NCI-H446 treated with DMSO at 0.1 percent for 48 hours (cell line): ENCODE results near the gene ADGRG2.
"Not testable (repeated sequence)": the region's sequence is repeated elsewhere in the genome, so short reads cannot be mapped to it uniquely, and the experiment has no call there.

Source experiments
- DNase-seq: peaks from one replicate; lab custom pipeline; 2025; lab: John Stamatoyannopoulos, UW

The ADGRG2 gene

DNA sequence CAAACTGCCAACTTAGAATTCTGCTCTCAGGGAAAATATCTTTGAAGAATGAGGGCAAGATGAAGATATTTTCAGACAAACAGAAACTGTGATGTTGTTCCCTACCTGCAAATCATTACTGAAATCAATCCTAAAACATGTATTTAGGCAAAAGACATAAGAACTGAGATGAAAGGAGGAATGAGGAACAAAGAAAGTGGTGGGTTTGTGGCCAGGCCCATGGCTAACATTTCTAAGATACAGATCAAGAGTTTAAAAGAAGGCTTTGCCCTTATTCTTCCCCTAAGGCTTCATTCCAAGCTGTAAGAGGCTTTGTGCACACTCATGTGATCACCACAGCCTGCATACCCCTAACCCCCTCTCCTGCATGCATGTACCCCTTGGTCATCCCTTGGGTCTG lies 46.5 kb downstream of the ADGRG2 start:
- no peak for DNase-seq

DNA sequence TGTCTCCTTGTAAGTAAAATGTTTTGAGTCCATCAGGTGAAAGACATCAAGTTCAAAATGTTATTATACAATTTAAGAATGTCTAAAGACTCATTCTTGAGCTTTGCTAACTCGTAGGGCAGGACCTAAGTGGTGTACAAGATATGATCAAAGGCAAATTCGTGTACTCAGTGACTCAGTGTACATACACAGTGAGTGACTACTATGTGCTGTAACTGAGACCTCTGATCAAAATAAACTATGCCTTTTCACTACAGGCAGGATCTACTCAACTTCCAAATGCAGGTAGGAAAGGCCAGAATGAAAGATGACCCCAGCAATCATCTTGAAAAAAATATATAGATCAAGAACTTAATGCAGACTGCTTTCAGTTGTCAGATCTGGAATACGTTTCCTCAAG lies 49.9 kb downstream of the ADGRG2 start:
- DNase-seq, result no peak

GRCh38 chrX:19070555-19070994 lies 51.7 kb downstream of the ADGRG2 start:
- DNase-seq, result no peak

DNA sequence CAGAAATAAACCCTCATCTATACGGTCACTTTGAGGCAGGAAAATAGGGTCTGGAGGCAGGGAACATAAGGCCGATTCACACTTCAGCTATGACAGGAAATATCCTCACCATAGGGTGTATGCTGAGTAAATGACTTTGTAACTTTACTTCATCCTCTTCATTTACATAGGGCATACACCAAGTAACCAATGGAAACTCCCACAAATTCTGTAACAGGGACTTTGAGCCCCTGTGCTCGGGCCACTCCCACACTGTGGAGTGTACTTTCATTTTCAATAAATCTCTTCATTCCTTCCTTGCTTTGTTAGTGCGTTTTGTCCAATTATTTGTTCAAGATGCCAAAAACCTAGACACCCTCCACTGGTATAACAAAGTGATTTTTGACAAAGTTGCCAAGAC lies 55.3 kb downstream of the ADGRG2 start:
- DNase-seq, result not testable (repeated sequence)

DNA sequence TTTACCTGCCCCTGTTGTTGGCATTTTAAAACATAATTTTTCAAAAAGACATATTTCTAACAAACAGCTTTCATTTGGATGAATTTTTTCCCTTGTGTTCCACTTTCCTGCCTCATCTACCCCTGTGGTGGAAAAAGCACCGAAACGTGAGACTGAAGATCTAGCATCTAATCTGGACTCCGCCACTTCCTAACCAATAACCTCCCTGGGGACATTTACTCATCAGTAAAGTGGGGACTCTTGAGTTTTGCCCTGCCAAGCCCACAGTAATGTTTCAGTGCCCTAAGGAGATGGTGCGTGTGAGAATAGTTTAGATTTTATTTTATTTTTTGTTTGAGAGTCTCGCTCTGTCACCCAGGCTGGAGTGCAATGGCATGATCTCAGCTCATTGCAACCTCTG lies 56.7 kb downstream of the ADGRG2 start:
- DNase-seq, result no peak

- no peak for DNase-seq
These were observed 58.1 kb downstream of the ADGRG2 start for GRCh38 chrX:19064175-19064574.

DNA sequence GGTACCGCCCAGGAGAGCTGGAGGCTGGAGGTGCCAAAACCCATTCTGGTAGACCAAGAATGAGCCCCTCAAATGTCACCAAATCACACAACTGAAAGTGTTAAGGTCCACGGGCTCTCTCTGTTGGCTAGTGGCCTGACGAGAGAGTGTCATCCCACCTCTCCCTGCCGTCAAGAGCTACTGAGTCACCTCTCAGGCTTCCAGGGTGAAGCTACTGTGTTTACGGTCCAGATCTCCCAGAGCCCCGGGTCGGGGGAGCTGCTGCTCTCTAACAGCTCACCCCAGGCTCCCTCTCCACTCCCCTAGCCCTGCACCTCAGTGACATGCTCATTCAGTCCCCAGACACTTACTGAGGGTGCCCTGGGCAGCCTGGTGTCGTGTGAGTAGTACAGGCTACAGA lies 59.2 kb downstream of the ADGRG2 start:
- DNase-seq, result no peak

DNA sequence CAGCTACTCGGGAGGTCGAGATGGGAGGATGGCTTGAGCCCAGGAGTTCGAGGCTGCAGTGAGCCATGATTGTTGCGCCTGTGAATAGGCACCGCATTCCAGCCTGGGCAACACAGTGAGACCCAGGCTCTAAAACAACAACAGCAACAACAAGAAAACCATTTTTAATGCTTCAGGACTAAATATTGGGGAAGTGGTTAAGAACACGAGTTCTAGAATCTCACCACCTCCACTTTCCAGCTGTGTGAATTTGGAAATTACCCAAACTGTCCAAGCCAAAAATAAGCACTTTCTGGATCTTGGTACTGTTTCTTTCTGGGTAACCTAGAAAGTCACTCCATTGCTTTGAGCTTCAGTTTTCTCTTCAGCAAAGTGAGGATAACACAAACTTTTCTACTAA lies 63.2 kb downstream of the ADGRG2 start:
- DNase-seq, result no peak

DNA sequence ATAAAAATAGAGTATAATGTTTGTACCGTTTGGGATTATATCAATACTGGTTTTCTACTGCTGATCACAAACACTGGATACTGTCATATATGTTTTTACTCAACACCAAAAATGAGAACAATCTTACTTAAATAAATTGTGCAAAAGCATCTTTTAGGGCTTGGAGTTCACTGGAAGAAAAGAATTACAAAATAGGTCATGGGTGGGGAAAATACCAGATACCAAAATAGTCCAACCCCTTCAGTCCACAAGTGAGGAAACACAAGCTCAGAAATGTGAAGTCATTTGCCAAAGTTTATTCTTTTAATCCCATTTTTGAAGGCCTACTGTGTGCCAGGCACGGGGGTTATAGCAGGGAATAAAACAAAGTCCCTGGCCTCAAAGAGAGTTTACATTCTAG lies 64.4 kb downstream of the ADGRG2 start:
- DNase-seq, result no peak

DNA sequence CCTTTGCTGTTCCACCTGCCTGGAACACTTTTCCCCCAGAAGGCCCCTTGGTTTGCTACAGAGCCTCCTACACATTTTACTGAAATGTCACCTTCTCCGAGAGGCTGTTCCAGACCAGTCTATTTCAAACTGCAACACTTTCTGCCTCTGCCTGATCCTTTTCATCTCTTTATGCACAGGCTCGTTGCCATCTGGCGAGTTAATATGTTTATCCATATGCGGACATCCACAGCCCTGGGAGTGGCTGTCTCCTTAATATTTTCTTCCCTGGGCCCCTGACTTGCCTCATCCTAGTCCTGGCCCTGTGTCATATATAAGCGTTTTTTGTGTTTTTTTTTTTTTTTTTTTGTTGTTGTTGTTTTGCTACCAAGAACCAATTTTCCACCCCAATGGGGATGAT lies 73.2 kb downstream of the ADGRG2 start:
- no peak for DNase-seq

DNA sequence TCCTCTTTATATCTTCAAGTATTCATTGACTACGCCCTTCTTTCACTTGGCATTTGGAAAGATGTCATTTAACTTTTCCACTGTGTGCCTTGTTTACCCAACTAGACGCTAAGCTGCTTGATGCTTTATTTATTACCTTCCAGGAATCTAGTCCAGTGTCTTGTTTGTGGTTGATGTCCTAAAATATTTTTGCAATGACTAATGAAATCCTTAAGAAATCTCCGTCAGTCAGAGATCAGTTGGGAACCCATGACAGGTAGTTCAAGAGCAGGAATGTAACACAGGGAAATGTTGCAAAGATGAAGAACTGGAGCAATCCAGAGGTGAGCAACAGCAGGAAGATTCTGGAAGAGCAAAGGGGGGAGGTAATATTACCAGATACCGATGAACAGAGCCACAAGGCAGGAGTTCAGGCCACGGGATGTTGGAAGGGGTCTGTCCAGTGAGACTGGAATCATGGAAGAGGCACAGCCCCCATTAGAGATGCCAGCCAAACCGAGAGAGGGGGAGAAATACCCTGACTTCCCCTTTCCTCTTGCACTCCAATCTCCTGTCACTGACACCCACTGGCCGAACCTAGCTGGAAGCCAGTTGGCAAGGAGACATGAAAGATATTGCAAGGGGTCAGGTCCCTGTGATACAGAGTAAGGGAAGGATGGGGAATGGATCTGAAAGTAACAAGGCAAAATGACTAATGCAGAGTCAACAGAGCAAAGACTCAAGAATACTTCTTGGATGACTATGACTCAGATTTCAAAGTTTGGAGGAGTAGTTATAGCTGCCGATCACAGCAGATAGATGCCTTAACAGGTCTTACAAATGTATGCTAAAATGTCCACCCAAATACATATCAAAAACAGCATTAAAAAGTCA lies 75.7 kb downstream of the ADGRG2 start:
- DNase-seq, result no peak

DNA sequence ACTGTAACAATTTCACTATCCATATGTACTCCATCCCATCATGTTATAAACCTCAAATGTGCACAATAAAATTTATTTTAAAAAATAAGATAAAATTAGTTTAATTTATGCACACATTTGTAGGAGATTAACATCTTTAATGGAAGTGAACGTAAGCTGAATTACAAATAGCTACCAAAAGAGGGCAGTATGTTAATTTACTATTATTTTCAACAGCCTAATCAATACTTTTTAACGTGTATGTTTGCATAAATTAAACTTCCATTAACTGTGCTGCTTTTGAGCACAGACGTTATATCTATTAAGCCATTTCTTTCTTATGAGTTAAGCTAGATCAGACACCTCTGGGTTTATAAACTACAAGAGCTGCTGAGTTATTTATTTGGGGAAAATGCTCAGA lies 81.9 kb downstream of the ADGRG2 start:
- DNase-seq, result no peak

GRCh38 chrX:19034025-19034424 lies 88.2 kb downstream of the ADGRG2 start:
- DNase-seq, result no peak

DNA sequence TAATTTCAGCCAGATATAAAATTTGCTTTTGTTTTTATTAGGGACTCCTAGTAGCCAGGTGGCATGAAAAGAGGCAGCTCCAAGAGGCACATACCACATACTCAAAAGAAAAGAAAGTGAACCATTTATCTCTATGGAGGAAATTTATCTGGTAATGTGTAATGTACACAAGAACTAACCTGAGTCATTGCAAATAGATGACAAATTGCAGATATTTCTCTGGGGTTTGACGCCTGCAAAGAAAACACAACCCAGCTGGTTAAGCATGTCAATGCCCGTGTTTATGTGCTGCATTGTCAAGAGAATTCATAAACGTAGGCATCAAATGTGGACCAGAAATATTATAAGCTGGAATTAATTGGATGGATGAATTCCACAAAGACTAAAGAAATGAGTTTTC lies 91.5 kb downstream of the ADGRG2 start:
- no peak for DNase-seq

GRCh38 chrX:19028560-19028959 lies 93.7 kb downstream of the ADGRG2 start:
- DNase-seq, result no peak

DNA sequence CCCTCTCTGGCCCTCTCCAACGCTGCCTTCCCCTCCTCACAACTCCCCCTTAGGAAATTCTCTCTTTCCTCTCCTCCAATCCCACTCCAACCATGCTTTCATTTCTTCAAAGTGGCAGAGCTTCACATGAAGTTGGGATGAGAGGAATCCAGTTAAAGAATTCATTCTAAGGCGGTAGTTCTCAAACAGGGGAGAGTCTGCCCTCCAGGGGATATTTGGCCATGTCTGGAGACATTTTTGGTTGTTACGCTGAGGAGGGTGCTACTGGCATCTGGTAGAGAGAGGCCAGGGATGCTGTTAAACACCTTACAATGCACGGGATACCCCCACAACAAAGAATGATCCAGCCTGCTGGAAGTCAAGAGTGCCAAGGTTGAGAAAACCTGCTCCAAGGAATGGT lies 97.9 kb downstream of the ADGRG2 start:
- DNase-seq, result no peak

DNA sequence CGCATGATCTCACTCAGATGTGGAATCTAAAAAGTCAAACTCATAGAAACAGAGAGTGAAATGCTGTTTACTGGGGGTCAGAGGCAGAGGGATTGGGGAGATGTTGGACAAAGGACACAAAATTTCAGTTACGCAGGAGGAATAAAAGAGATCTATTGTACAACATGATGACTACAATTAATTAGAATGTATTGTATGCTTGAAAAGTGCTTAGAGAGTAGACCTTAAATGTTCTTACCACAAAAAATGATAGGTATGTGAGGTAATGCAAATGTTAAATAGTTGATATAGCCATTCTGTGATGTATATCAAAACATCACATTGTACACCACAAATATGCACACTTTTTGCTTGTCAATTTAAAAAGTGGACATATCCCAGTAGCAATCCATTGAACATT lies 102.3 kb downstream of the ADGRG2 start:
- DNase-seq, result no peak

DNA sequence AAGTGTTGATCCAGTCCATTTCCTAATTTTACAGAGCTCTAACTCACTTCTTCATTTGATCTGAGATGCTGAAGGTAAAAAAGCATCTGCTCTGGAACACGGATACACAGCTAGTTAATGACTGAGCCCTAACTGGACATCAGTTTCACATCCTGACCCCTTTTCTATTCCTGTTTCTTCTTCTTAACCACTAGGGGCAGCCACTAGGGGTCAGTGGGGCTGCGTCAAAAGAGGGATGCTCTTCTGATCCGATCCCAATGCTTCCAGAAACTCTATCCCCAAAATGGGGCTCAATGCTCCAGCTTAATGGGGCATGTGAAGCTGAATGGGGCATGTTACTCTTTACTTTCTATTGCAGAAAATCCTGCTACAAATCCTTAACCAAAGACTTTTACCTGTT lies 105.0 kb downstream of the ADGRG2 start:
- no peak for DNase-seq

GRCh38 chrX:19016614-19017013 lies 105.7 kb downstream of the ADGRG2 start:
- DNase-seq, result not testable (repeated sequence)

GRCh38 chrX:19007868-19008267 lies 114.4 kb downstream of the ADGRG2 start:
- DNase-seq, result no peak

DNA sequence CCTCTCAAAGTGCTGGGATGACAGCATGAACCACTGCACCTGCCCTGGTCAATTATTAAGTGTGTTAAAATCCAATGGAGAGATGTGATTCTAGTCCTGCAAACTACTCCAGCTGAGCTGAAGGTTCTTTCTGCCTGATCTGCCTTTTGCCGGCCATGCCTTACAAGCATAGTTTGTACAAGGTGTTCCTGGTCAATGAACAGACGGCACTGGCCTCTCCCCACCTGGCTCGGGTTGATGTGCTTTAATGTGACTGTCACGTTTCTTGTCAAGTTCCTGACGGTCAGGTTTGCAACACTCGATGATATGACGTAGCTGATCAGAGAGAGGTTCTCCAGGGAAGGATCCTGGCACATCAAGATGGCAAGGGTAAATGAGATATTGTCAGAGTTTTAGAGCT lies 115.3 kb downstream of the ADGRG2 start:
- DNase-seq, result no peak

DNA sequence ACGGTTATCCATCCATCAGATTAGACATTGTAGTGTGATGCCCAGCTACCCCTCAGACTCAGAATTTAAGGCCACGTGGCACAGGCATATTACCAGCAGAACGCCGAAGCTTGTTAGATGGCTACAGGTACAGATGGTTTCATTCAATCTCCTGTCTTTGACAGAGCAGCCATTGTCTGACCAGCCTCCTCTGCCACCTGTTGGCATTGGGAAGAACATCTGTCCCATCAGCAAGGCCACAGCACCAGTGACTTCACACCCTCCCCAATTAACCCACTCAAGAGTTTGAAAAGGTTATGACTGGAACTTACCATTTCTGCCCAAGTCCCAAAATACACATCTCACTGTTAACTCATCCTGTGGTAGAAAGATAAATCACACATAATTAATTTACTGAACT lies 116.4 kb downstream of the ADGRG2 start:
- DNase-seq, result no peak

- DNase-seq, result no peak
These were observed 118.5 kb downstream of the ADGRG2 start for GRCh38 chrX:19003756-19004155.

DNA sequence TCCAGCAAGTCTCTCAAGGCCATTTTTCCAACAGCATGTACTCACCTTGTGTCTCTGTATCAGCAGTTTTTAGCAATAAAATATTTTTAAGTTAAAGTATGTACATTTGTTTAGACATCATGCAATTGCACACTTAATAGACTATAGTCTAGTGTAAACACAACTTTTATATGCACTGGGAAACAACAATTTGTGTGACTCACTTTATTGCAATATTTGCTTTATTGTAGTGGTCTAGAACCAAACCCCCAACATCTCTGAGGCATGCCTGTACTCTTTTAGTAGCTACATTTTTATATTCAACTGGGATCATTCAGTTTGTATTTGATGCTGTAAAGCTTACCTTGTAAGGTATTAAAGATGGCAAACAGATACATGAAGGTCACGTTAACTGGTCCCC lies 123.6 kb downstream of the ADGRG2 start:
- DNase-seq, result no peak
